Activated CD4-positive, alpha-beta T cell treated with anti-CD3 and anti-CD28 coated beads for 1 hour (primary cell): ENCODE measurements around the gene FSCN2.
"Not testable (repeated sequence)": the region's sequence is repeated elsewhere in the genome, so short reads cannot be mapped to it uniquely, and the experiment has no call there.

Experiments used
- DNase-seq: peaks from one replicate; pipeline ENCODE4 v3.0.0-alpha.2; 2020

The FSCN2 gene

DNA sequence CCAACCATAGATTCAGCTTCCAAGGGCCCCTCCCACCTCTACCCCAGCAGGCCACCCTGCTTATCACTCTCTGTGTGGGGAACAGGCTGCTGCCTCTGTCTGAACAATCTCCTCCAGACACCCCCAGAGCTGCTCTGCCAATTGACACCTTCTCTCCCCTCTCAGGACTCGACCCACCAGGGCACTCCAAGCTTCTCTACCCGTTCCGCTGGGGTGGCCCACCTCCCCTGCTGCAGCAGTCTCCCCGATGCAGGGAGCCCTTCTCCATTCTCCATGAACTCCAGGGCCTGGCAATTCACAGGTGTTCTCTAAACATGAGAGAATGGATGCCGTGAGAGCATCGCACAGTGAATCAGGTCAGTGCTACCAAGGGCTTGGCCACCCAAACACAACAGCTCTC, 52.3 kb downstream of the FSCN2 start:
- DNase-seq = no peak

DNA sequence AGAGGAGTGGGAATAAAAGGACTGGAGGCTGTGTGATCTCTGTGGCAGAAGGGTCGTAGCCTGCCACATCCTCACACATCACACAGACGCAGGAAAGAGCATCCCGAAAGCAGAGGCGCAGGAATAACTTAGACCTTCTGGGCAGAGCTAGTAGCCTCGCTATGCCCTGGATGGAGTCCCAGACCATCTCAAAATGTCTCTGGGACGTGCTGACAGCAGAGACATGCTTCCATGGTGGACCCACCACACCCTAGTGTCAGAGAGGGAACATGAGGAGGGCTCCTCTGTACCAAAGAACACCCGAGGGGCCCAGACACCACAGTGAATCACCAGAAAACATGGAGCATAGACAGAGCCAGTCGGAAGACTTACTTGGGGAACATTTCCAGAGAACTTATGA, 53.6 kb downstream of the FSCN2 start:
- no peak for DNase-seq

DNA sequence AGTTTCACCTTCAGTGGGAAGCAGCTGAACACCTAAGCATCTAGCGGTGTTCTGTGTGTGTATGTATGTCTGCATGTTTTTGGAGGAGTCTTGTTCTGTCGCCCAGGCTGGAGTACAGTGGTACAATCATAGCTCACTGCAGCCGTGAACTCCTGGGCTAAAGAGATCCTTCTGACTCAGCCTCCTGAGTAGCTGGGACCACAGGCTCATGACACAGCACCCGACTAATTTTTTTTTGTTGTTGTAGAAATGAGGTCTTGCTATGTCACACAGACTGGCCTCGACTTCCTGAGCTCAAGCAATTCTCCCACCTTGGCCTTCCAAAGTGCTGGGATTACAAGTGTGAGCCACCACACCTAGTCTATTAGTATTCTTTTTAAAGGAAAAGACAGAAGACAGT, 54.2 kb downstream of the FSCN2 start:
- DNase-seq = no peak

DNA sequence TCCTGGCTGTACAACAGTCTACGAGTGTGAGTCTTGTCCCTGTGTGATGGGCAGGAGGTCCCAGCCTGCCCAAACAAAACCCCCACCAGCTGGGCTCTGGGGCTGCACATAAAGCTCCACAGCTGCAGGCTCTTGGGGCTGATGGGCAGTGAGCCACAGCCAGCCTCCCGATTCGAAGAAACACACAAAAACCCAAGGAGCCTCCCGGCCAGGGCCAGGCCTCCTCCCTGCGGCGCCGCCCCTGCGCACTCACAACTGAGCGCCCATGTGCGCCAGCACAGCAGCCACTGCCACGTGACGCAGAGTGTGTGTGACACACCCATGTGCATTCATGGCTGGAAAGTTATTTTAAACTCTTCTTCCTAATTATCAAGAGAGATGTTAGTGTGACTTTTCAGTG, 54.6 kb downstream of the FSCN2 start:
- DNase-seq = no peak

DNA sequence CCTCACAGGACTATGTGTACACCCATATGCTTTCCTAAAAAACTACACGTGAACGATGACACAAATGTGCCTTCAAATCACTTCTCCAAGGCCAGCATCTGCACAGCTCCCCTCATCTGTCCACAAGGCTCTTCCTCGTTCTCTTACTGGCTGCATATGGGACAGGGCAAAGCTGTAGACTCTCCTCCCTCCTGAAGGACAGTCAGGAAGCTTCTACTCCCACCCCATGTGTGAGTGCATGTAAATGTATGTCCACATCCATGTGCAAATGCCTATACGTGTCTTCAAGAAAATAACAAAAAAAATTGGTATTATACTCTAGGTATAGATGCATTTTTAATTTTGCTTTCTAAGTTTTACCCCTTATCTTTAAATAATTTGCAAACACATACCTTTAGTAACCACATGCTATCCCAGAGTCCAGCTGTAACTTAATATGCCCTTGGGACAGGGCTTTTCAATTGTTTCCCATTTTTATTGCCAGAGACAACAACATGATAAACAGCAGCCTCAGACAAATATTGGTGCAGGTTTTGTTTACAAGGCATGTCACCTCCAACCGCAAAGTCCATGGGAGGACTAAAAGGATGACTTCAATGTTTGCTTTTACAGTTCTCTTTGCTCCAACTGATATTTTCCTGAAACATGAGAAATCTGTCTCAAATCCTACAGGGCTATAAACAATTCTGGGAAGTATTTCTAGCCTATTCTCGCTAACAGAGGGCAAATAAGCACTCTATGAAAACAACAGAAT, 55.6 kb downstream of the FSCN2 start:
- no peak for DNase-seq

DNA sequence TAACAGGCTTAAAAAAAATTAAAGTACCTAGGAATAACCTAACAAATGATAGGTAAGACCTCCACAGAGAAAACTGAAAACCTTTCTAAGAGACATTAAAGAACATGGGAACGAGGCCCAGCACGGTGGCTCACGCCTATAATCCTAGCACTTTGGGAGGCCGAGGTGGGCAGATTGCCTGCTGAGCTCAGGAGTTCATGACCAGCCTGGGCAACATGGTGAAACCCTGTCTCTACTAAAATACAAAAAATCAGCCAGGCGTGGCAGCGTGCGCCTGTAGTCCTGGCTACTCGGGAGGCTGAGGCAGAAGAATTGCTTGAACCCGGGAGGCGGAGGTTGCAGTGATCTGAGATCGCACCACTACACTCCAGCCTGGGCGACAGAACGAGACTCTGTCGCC, 56.6 kb downstream of the FSCN2 start:
- not testable (repeated sequence) for DNase-seq

DNA sequence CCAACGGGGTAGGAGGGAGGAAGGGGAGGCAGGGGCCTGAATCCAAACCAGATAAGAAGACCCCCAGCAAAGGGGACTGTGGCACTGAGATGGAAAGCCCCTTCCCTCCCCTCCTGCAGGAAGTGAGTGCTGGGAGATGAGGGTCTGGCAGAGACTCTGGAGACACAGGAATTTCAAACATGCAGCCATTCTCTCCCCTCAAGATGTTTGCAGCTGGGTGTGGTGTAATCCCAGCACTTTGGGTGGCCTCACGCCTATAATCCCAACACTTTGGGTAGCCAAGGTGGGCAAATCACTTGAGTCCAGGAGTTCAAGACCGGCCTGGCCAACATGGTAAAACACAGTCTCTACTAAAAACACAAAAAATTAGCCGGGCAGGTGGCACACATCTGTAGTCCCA, 57.9 kb downstream of the FSCN2 start:
- DNase-seq = no peak
